ENCODE results near the gene CCDC102A.

Gene CCDC102A

GRCh38 chr16:57481421-57481820 lies 55.0 kb downstream of the CCDC102A start:
- no peak overlapping the region for H3K4me3 ChIP-seq (ENCODE audit: low read length)
- TF ChIP-seq ZNF274 (IDR thresholded peaks at IDR 0.05; ENCODE audit: low read depth, low read length) = no peak

GRCh38 chr16:57480754-57481230 lies 55.6 kb downstream of the CCDC102A start:
- TF ChIP-seq ZNF274 (IDR thresholded peaks at IDR 0.05; ENCODE audit: low read depth, low read length) = no peak
- no peak overlapping the region for H3K4me3 ChIP-seq (ENCODE audit: low read length)

- no peak overlapping the region for H3K4me3 ChIP-seq (ENCODE audit: low read length)
- no peak for TF ChIP-seq ZNF274 (IDR thresholded peaks at IDR 0.05; ENCODE audit: low read depth, low read length)
These were observed 56.2 kb downstream of the CCDC102A start for GRCh38 chr16:57479976-57480753.

GRCh38 chr16:57479205-57479975 lies 57.0 kb downstream of the CCDC102A start:
- no peak for TF ChIP-seq ZNF274 (IDR thresholded peaks at IDR 0.05; ENCODE audit: low read depth, low read length)
- no peak overlapping the region for H3K4me3 ChIP-seq (ENCODE audit: low read length)

- TF ChIP-seq ZNF274 (IDR thresholded peaks at IDR 0.05; ENCODE audit: low read depth, low read length) = no peak
- H3K4me3 ChIP-seq (ENCODE audit: low read length) = no peak overlapping the region
These were observed 57.8 kb downstream of the CCDC102A start for GRCh38 chr16:57478396-57479204.

GRCh38 chr16:57477531-57478202 lies 58.7 kb downstream of the CCDC102A start:
- H3K4me3 ChIP-seq (ENCODE audit: low read length) = no peak overlapping the region
- TF ChIP-seq ZNF274 (IDR thresholded peaks at IDR 0.05; ENCODE audit: low read depth, low read length) = no peak

GRCh38 chr16:57476546-57477410 lies 59.6 kb downstream of the CCDC102A start:
- TF ChIP-seq ZNF274 (IDR thresholded peaks at IDR 0.05; ENCODE audit: low read depth, low read length) = no peak
- H3K4me3 ChIP-seq (ENCODE audit: low read length) = no peak overlapping the region

- no peak overlapping the region for H3K4me3 ChIP-seq (ENCODE audit: low read length)
- TF ChIP-seq ZNF274 (IDR thresholded peaks at IDR 0.05; ENCODE audit: low read depth, low read length) = no peak
These were observed 60.5 kb downstream of the CCDC102A start for GRCh38 chr16:57475711-57476339.

GRCh38 chr16:57474671-57475661 lies 61.4 kb downstream of the CCDC102A start:
- TF ChIP-seq ZNF274 (IDR thresholded peaks at IDR 0.05; ENCODE audit: low read depth, low read length) = no peak
- H3K4me3 ChIP-seq (ENCODE audit: low read length) = no peak overlapping the region

- H3K4me3 ChIP-seq (ENCODE audit: low read length) = no peak overlapping the region
- TF ChIP-seq ZNF274 (IDR thresholded peaks at IDR 0.05; ENCODE audit: low read depth, low read length) = no peak
These were observed 62.5 kb downstream of the CCDC102A start for GRCh38 chr16:57473906-57474305.

- H3K4me3 ChIP-seq (ENCODE audit: low read length) = no peak overlapping the region
- no peak for TF ChIP-seq ZNF274 (IDR thresholded peaks at IDR 0.05; ENCODE audit: low read depth, low read length)
These were observed 63.1 kb downstream of the CCDC102A start for GRCh38 chr16:57473176-57473840.
